Fibroblast of the aortic adventitia (primary cell): Measurements from ENCODE around the gene IL6ST. TPM values are rescaled to one million over a fixed set of nuclear protein-coding genes. Genes with fewer than 3 reads are reported as not detected.

Source experiments
- DNase-seq: peaks from one replicate; pipeline ENCODE4 v3.0.0-alpha.2; 2010; ENCODE audit warnings: low read depth
- H3K4me3 ChIP-seq: 2 replicates; pipeline ENCODE4 v1.5.1; 2011; ENCODE audit warnings: low read depth, mild to moderate bottlenecking, control low read depth, low read length, moderate library complexity
- small RNA-seq: library from RNA; depleted of rRNA; stranded (forward); fragments of <200 nt; gene quantifications from one replicate; pipeline ENCODE3, GENCODE V24; 2012
- total RNA-seq: library from RNA; depleted of rRNA; stranded (reverse); fragments of >200 nt; gene quantifications from 2 replicates; pipeline ENCODE4 v1.2.3, GENCODE V29; 2012; ENCODE audit warnings: low replicate concordance
- TF ChIP-seq, protein P1 (sequence below): IDR thresholded peaks from 2 replicates; pipeline ENCODE4 v1.5.1; 2011; ENCODE audit warnings: mild to moderate bottlenecking, low read length, control low read depth, inconsistent platforms; ENCODE audit not compliant: insufficient read depth

The IL6ST gene
- total RNA-seq, 1 donor: 1,116 TPM

DNA sequence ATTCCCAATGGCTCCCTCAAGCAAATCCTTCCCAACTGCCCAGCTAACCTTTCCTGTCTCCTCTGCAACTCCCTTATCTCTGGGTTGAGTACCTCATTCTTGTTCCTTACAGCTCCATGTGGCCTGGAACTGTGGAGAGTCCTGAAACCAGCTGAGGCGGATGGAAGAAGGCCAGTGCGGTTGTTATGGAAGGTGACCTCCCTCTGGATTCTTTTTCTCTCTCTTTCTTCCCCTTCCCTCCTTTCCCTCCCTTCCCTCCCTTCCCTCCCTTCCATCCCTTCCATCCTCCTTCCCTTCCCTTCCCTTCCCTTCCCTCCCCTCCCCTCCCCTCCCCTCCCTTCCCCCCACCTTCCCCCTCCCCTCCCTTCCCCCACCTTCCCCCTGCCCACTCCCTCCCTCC is 98.5 kb downstream of the IL6ST start:
- TF ChIP-seq, protein P1, sequence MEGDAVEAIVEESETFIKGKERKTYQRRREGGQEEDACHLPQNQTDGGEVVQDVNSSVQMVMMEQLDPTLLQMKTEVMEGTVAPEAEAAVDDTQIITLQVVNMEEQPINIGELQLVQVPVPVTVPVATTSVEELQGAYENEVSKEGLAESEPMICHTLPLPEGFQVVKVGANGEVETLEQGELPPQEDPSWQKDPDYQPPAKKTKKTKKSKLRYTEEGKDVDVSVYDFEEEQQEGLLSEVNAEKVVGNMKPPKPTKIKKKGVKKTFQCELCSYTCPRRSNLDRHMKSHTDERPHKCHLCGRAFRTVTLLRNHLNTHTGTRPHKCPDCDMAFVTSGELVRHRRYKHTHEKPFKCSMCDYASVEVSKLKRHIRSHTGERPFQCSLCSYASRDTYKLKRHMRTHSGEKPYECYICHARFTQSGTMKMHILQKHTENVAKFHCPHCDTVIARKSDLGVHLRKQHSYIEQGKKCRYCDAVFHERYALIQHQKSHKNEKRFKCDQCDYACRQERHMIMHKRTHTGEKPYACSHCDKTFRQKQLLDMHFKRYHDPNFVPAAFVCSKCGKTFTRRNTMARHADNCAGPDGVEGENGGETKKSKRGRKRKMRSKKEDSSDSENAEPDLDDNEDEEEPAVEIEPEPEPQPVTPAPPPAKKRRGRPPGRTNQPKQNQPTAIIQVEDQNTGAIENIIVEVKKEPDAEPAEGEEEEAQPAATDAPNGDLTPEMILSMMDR: no peak

DNA sequence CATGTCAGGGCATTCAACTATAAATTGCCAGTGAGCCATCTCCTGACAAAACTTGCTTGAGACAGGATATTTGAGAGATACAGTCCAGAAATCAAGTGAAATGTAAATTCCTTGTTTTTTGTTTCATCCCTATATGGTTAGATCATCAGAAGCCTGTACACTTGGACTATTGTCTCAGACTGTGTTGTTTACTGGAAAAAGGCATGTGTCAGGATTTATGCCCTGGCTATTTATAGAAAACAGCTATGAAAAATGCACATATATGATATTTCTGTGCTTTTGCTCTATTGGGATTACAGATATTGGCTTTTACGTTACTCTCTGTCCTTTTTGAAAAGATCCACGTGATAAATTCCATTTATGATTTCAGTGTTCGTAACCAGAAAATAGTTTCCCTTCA is 99.4 kb downstream of the IL6ST start:
- no peak overlapping the region for H3K4me3 ChIP-seq
- no peak for DNase-seq
- TF ChIP-seq, protein P1: no peak

More for the DNA sequence above, 98.5 kb downstream of the IL6ST start:
- H3K4me3 ChIP-seq: no peak overlapping the region
- DNase-seq: no peak

DNA sequence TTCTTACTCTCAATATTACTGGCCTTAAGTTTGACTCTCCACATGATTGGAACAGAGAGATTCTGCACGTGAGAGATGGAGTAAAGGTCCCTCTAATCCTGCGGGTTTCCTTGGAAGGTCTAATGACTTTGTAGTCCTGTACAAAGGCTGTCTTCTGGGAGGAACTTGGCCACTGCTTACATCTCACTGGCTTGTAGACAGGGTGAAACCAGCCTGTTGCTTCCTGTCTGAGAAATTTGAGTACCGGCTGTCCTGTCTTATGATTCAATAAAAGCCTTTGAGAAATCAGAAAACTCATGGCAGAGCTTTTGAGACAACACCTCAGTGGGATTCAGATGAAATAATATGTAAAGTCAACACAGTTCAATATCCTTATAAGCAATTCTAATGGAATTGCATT is 100.6 kb downstream of the IL6ST start:
- DNase-seq: no peak
- H3K4me3 ChIP-seq: no peak overlapping the region
- TF ChIP-seq, protein P1: no peak

DNA sequence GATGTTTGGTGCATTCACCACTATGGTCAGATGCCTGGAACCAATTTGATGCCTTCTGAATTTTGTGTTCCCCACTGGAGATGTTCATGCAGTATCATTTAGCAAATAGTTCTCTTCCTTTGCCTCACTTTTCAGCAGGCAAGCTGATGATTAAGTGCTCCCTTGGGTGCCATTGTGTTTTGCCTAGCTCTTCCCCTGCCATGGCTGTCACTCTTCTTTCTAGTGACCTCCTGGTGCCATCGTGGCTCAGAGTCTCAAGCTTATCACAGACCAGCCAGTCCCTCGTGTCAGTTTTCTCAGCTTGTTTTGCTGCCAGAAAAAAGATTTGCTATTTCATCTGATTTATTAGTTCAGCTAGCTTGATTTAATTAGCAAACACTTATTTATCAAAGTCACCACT is 102.3 kb downstream of the IL6ST start:
- DNase-seq: no peak
- H3K4me3 ChIP-seq: no peak overlapping the region
- TF ChIP-seq, protein P1: no peak

DNA sequence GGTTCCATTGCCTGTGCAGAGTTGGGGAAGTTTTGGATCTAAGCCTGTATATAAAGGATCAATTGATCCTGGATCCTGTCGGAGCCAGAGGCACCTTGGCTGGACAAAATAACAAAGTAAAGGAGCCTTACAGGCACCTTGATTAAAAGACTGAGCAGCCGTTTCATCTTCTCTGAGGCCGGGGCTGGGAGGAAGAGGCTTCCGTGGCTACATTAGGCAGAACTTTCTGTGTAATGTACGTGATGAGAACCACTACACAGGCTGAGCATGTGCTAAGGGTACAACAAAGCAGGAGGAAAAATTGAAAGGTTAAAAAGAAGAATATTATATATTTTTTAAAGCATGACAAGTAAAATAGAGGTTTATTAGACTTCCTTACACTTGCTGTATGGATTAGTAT is 106.6 kb downstream of the IL6ST start:
- DNase-seq: no peak
- TF ChIP-seq, protein P1: no peak
- H3K4me3 ChIP-seq: no peak overlapping the region

DNA sequence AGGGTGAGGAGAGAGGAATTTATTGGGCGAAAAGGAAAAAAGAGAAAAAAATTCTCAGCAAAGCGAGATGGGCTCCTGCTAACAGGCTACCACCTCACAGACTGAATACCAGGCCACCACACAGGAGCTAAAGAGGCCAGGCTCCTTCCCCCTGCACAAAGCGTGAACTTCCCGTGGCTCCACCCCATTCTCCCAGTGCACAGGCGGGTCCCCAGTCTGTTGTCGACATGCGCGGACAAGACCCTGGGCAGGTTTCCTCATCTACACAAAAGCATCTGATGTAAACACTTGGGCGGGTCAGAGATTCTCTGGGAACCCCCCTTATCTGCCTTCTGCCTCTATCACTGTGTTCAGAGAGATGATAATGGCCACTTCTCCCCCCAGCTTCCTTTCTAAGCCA is 109.4 kb downstream of the IL6ST start:
- no peak overlapping the region for H3K4me3 ChIP-seq
- TF ChIP-seq, protein P1: no peak
- DNase-seq: no peak

Small RNAs within 50 kb of the gene (small RNA-seq; reads per million reads assigned to genes)
- not detected for gene AC016596.1
- gene RF01210: not detected

Other genes starting within 250 kb of the IL6ST start
- 0.72 and 0.74 TPM in 2 replicates for gene IL31RA, start 143.6 kb downstream of the IL6ST start, total RNA-seq
- gene ANKRD55, start 238.4 kb upstream of the IL6ST start, total RNA-seq: 0.57 TPM in 1 of 2 replicates, not detected in the other